RWPE2 (cell line): Measurements from ENCODE around the gene ZNF423.
A peak's percentile ranks its signal among the peaks of the same experiment; 100 is the strongest.

ENCODE experiments used
- ATAC-seq: fragments of 200-7000 bp; cut with Tn5 transposase; 3 replicates; pipeline ENCODE4 v1.9.1; 2021; ENCODE audit warnings: low read depth
- DNase-seq: peaks from one replicate; pipeline ENCODE4 v3.0.0-alpha.2; 2020; ENCODE audit warnings: low spot score
- H3K27ac ChIP-seq: fragments of 450-650 bp; 2 replicates; pipeline ENCODE4 v1.5.1; 2017; ENCODE audit warnings: mild to moderate bottlenecking; ENCODE audit not compliant: poor library complexity, severe bottlenecking
- H3K27me3 ChIP-seq: fragments of 250-450 bp; sonication (Bioruptor Pico); 2 replicates; pipeline ENCODE4 v1.5.1; 2021; ENCODE audit warnings: mild to moderate bottlenecking, moderate library complexity; ENCODE audit not compliant: insufficient read depth, poor library complexity, severe bottlenecking
- H3K36me3 ChIP-seq: fragments of 250-450 bp; sonication (Bioruptor Pico); 2 replicates; pipeline ENCODE4 v1.5.1; 2020; ENCODE audit warnings: low read depth, mild to moderate bottlenecking, moderate library complexity
- H3K4me1 ChIP-seq: fragments of 250-450 bp; sonication (Bioruptor Pico); 2 replicates; pipeline ENCODE4 v1.5.1; 2021; ENCODE audit warnings: mild to moderate bottlenecking, moderate library complexity; ENCODE audit not compliant: insufficient read depth, poor library complexity, severe bottlenecking
- H3K4me3 ChIP-seq: fragments of 250-450 bp; sonication (Bioruptor Pico); 2 replicates; pipeline ENCODE4 v1.5.1; 2021; ENCODE audit warnings: mild to moderate bottlenecking, moderate library complexity; ENCODE audit not compliant: severe bottlenecking
- H3K9me3 ChIP-seq: fragments of 250-450 bp; sonication (Bioruptor Pico); 2 replicates; pipeline ENCODE4 v1.5.1; 2021; ENCODE audit warnings: mild to moderate bottlenecking, moderate library complexity; ENCODE audit not compliant: severe bottlenecking
- TF ChIP-seq, protein P1 (sequence below): fragments of 450-650 bp; IDR thresholded peaks from one replicate; pipeline ENCODE4 v1.5.1; 2017; ENCODE audit warnings: mild to moderate bottlenecking, moderate library complexity; ENCODE audit not compliant: poor library complexity, severe bottlenecking

The ZNF423 gene

DNA sequence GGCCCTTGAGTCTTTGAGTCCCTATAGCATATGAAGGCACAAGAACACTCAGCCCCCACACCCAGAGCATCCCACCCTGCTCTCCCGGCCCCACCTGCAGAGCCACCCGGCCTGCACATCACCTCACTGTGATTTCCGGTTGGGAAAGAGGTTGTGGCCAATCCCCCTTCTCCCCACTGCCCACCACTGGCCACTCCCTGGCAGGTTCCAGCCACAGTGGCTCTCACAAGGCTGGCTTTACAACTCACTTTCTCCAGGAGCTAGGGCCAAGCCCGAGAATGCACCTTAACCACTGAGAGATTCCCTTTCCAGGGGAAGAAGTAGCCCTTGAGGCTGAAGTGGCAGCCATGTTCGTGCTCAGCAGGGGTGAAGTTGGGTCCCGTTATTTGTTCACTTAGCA lies 358.4 kb downstream of the ZNF423 start:
- Histone ChIP-seq H3K36me3 (no peaks in the 10 kb centered on the region), H3K4me1 (no peaks in the 10 kb centered on the region), H3K27ac (no peak overlapping the region), H3K27me3 (no peaks in the 10 kb centered on the region), H3K4me3 (no peak overlapping the region), H3K9me3 (no peaks in the 10 kb centered on the region)
- ATAC-seq: no peak
- TF ChIP-seq, protein P1, sequence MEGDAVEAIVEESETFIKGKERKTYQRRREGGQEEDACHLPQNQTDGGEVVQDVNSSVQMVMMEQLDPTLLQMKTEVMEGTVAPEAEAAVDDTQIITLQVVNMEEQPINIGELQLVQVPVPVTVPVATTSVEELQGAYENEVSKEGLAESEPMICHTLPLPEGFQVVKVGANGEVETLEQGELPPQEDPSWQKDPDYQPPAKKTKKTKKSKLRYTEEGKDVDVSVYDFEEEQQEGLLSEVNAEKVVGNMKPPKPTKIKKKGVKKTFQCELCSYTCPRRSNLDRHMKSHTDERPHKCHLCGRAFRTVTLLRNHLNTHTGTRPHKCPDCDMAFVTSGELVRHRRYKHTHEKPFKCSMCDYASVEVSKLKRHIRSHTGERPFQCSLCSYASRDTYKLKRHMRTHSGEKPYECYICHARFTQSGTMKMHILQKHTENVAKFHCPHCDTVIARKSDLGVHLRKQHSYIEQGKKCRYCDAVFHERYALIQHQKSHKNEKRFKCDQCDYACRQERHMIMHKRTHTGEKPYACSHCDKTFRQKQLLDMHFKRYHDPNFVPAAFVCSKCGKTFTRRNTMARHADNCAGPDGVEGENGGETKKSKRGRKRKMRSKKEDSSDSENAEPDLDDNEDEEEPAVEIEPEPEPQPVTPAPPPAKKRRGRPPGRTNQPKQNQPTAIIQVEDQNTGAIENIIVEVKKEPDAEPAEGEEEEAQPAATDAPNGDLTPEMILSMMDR: no peak
- DNase-seq: no peak

DNA sequence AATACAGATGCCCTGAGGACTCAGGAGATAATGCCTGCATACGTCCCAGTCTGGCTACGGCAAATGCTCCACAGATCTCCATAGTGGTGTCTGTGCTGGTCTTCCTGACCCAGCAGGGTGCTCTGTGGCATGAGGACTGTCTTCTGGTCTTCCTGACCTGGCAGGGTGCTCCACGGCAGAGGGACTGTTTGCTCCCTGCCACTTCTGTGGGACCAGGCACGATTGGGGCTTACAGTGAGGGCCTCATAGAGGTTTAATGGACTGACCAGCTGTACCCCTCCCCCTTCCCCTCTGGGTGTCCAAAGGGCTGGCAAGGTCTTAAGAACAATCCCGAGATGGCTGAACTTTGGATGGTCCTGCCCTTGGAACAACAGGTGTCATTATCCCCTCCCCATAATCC lies 359.3 kb downstream of the ZNF423 start:
- H3K36me3 ChIP-seq: no peaks in the 10 kb centered on the region
- no peak for ATAC-seq

DNA sequence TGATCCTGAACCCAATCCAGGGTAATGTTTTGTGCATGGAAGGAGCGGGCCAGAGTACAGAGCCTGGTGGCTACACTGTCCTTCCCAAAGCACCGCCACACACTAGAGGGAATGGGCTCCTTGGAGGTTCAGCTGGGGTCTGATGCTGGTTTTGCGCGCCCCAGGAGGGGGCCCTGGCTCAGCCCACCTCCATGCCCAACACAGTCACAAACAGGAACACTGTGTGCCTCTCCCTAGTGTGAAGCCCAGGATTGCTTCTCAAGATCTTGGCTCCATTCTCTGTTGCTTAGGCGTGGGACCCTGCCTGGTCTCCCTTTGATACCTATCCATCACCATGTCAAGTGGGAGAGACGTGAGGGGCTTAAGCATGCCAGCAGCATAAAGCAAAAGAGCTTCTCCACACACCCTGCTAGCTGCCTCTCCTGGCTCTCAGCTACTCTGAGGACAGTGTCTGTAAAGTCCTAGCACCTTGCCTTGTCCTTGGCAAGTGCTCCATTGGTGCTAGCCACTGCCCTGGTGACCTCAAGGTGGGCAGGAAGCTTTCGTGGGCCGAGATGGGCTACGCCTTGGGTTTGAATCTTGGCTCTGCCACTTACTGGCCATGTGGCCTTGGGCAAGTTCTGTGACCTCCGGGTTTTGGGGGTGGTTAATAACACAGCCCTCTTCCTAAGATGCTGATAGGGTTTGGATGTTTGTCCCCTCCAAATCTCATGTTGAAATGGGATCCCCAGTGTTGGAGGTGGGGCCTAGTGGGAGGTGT lies 360.1 kb downstream of the ZNF423 start:
- Histone ChIP-seq H3K4me1 (no peaks in the 10 kb centered on the region), H3K27ac (no peak overlapping the region), H3K9me3 (no peaks in the 10 kb centered on the region), H3K27me3 (peaks cover 3% of the 10 kb centered on the region), H3K4me3 (no peak overlapping the region), H3K36me3 (no peaks in the 10 kb centered on the region)
- DNase-seq (peak; percentile 17), ATAC-seq (no peak)
- TF ChIP-seq, protein P1: no peak

More for the DNA sequence above, 359.3 kb downstream of the ZNF423 start:
- peak; percentile 29 for DNase-seq
- Histone ChIP-seq H3K9me3 (no peaks in the 10 kb centered on the region), H3K4me3 (no peak overlapping the region), H3K27ac (no peak overlapping the region), H3K4me1 (no peaks in the 10 kb centered on the region), H3K27me3 (no peaks in the 10 kb centered on the region)
- TF ChIP-seq, protein P1: no peak

DNA sequence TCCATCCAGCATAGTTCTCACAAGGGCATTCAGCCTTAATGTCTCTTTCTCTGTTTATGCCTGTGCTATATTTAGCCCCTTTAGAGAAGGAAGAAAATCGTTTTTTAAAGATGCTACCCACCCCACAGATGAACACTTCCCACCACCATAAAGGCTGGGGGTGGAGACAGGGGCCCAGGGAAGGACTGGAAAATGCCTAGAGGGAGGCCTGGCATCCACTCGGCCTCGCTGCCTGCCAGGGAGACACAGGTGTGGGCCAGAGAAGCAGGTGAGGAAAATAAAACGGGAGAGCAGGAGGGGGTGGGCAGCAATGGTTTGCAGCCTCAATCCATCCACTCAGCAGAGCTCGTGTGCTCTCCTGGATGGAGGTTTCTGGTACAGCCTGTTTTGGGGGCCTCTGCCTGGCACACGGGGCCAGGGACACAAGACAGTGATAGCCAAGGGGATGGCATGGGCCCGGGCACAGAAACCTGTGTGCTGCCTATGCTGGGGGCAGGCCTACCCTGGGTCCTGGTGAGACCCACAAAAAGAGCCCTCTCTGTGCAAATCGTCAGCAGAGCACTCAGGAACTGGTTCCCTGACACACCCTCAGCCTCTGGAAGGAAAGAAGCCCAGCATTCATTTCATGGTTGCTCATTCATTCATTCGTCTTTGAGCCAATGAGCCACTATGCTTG lies 360.9 kb downstream of the ZNF423 start:
- no peak for ATAC-seq
- TF ChIP-seq, protein P1: no peak
- Histone ChIP-seq H3K27ac (no peak overlapping the region), H3K9me3 (no peaks in the 10 kb centered on the region), H3K4me1 (no peaks in the 10 kb centered on the region), H3K36me3 (no peaks in the 10 kb centered on the region), H3K4me3 (no peak overlapping the region), H3K27me3 (peaks cover 3% of the 10 kb centered on the region)
- DNase-seq: peak; percentile 31

DNA sequence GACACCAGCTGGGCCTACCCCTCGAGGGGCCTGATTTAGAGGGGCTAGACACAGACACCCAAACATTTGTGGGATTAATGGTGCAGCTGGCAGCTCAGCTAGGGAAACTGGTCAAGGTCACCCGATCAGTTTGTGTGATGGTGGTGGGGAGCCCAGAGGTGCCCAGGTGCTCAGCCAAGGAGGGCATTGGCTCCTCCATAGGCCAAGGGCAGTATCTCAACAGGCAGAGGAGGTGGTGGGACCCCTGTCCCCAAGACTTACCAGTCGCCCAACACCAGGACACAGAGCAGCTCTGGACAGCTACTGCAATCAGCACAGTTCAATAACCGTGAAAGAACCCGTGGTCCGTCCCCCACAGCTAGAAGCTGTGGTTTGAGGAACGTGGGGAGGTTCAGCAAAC lies 361.4 kb downstream of the ZNF423 start:
- Histone ChIP-seq H3K9me3 (no peaks in the 10 kb centered on the region), H3K36me3 (no peaks in the 10 kb centered on the region), H3K4me1 (no peaks in the 10 kb centered on the region), H3K27me3 (peaks cover 3% of the 10 kb centered on the region), H3K4me3 (no peak overlapping the region), H3K27ac (no peak overlapping the region)
- TF ChIP-seq, protein P1: no peak
- peak; percentile 22 for DNase-seq
- no peak for ATAC-seq
